ENCODE measurements around the gene PCBP4.
"Not testable (repeated sequence)": the region's sequence is repeated elsewhere in the genome, so short reads cannot be mapped to it uniquely, and the experiment has no call there.

Gene PCBP4

DNA sequence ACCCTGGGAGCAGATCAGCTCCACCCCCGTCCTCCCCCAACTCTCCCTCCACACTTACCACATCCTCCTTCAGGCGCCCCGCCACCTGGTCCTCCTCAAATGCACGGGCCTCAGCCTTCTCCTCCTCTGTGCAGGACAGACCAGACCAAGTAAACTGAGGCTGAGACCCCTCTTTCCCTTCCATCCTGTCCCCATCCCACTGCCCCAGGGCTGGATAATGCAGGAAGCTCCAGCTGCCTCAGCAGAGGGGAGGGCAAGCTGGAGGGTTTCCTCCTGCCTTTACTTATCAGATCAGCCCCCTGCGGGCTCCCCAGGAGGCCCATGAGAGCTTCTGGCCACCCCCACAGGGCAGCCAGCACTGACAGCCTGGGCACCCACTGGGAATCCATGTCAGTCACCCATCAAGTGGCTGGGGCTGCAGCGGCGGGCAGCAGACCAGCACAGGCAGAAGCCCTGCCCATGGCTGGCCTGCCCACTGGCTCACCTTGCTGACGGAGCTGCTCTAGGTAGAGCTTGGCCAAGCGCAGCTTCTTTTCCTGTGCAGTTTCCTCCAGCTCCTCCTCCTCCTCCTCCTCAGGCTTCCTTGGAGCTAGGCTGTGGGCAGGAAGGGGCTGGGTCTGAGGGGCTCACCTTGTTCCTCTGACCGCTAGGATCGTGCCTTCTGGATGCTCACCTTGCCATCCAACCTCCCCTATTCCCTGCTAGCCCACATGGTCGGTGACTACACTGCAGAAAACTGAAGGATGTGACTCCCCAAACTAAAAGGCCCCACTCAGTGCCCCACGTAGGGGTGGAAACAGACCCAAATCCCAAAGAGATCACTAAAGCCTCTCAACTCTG is 29.4 kb downstream of the PCBP4 start:
- no peak for DNase-seq

DNA sequence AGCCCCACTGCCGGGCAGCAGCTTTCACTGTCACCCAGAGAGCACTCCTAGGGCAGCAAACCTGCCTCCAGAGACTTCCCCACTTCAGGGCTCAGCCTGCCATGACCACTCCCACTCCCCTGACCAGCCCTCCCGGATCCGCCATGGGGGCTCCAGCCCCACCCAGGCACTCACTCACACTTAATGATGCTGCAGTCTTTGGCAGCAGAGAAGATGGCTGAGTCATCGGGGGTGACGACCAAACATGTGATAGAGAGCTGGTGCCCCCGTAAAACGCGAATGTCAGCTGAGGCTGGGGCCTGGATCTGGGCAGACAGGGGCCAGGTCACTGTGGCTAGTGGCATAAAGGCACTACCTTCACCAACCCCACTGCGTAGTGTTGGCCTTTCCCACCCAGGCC is 30.2 kb downstream of the PCBP4 start:
- DNase-seq, result no peak

- no peak for DNase-seq
Measured at GRCh38 chr3:51935886-51936755, 31.1 kb downstream of the PCBP4 start.

DNA sequence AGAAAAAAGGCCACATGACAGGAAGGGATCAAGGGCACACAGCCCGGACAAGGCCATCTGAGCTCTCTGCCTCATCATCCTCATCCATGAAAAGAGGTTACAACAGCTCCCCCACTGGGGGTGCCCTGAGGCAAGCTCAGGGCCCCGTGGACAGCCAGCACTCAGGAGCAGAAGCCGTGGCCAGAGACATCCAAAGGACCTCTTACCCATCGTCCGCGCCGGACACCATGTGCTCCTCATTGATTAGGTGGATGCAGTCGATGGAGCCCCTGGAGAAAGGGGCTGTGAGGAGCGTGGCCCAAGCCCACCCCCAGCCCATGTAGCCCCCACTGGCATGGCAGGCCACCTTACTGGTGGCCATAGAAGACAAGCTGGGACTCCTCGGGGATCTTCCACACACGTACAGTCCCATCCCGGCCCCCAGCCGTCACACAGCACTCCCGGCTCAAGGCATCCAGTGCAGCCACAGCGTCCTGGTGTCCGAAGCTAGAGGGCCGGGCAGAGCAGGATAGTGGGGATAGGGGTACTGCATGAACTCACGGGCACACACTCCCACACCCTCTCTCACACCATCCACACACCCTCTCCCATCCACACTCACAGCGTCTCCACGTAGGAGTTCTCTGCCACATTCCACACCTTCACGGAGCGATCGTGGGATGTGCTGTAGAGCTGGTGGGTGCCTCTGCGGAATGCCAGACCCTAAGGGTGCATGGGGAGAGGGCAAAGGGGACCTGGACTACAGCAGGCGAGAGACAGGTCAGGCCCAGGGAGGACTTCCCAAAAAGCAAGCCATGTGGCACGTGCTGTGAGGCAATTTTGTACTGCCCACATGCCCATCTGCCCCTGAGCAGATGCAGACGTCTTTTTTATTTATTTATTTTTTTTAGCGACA is 32.0 kb downstream of the PCBP4 start:
- no peak for DNase-seq

GRCh38 chr3:51934139-51934850 is 33.0 kb downstream of the PCBP4 start:
- DNase-seq, result no peak

GRCh38 chr3:51933471-51934138 is 33.6 kb downstream of the PCBP4 start:
- DNase-seq, result no peak

DNA sequence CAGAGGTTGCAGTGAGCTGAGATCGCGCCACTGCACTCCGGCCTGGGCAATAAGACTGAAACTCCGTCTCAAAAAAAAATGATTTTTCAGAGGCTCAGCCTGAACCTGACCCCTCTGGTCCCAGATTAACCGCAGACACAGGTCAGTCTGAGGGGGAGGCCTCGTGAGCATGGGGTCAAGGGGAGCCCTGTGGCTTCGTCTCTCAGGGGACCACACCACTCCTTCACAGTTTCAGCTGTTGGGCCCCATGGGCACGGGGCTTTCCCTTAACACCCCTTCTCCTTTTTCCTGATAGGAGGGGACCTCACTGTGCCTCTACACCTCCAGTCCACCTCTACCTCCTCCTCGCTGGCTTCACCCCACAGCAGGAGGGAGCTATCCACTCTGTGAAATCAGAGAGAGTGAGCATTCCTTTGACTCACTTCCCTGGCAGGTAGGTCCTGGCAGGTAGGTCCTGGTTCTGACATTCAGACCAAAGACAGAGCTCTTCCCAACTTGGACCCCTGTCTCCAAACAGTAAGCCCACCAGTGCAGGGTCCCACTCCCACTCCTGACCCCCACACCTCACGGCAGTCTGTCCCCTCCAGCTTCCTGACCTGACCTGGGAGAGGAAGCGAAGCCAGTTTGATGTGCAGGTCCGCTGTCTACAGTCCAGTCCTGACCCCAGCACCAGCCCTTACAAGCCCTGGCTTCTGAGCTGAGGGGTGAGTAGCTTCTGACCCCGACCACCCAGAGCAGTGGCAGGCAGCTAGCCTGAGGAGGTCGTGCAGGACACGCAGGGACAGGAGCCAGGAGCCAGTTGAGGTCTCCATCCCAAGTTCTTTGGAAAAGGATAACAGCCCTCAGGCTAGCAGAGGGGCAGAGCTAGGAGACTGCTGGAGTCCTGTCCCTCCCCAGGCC is 34.5 kb downstream of the PCBP4 start:
- no peak for DNase-seq

GRCh38 chr3:51931756-51932155 is 35.5 kb downstream of the PCBP4 start:
- DNase-seq, result no peak

DNA sequence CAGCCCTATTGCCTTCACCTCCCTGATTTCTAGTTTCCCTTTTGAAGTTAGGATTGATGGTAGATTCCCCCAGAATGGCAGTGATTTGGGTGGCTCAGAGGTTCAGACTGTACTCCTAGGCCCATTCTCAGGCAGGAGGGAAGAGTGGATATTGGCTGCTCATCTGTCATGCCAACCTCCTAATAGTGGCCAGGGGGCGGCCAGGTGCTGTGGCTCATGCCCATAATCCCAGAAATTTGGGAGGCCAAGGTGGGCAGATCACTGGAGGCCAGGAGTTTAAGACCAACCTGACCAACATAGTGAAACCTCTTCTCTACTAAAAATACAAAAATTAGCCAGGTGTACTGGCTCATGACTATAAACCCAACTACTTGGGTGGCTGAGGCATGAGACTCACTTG is 36.8 kb downstream of the PCBP4 start:
- DNase-seq, result no peak

DNA sequence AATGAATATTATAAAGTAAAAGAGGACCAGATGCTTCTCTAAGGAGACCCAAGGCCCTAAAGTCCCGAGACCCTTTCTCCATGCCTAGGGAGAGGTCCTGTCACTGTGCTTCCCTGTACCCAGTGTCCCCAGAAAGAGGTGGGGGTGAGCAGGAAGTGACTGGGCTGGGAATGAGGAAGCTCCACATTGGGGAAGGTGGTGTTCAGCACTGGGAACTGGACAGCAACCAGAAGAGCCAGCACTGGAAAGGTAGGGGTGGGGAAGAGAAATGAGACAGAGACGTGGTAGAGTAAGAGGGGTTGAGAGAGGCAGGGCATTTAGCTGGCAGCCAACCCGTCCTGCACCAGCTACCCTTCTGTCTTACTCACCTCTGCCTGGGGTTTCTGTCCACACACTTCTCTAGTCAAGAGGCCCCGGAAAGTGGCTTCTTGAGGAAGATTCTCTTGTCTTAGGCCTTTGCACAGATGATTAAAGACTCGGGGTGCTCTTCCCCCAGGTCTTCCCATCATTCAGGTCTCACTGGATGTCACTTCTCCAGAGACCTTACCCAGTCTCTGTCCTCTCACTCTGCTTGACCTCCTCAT is 37.7 kb downstream of the PCBP4 start:
- no peak for DNase-seq

GRCh38 chr3:51928981-51929380 is 38.3 kb downstream of the PCBP4 start:
- not testable (repeated sequence) for DNase-seq

GRCh38 chr3:51928438-51928837 is 38.8 kb downstream of the PCBP4 start:
- DNase-seq, result no peak

DNA sequence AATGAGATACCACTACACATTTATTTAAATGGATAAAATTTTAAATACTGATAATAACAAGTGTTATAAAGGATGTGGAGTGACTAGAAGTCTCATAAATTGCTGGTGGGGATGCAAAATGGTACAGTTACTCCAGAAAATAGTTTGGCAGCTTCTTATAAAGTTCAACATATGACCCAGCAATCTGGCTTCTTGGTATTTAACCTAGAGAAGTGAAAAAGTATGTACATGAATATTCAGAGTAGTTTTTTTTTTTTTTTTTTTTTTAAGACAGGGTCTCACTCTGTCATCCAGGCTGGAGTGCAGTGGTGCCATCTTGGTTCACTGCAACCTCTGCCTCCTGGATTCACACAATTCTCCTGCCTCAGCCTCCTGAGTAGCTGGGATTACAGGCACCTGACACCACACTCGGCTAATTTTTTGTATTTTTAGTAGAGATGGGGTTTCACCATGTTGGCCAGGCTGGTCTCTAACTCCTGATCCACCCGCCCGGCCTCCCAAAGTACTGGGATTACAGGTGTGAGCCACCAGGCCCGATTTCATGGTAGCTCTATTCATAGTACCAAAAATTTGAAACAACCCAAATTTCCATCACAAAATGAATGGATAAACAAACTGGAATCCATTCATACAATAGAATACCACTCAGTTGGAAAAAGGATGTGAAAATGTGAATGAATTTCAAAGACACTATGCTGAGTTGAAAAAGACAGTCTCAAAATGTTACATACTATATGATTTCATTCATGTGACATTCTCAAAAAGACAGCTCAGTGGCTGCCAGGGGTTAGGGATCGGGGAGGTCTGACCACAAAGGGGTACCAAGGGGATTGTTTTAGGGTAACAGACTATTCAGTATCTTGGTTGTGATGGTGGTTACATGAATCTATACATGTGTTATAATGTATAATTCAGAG is 39.9 kb downstream of the PCBP4 start:
- no peak for DNase-seq

DNA sequence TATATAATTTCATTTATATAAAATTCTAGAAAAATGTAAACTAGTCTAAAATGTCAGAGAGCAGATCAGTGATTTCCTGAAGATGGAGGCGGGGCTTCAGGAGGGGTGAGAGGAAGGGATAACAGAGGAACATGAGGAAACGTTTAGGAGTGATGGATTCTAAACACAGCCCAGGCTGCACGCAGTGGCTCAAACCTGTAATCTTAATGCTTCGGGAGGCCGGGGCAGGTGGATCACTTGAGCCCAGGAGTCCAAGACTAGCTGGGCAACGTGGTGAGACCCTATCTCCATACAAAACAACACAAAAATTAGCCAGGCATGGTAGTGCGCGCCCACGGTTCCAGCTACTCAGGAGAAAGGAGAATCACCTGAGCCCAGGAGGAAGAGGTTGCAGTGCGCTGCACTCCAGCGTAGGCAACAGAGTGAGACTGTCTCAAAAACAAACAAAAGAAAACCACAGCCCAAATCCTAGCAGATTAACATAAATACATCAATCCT is 46.1 kb downstream of the PCBP4 start:
- no peak for DNase-seq

- no peak for DNase-seq
Measured at GRCh38 chr3:51916418-51916817, 50.8 kb downstream of the PCBP4 start.

- DNase-seq, result no peak
Measured at GRCh38 chr3:51908026-51908425, 59.2 kb downstream of the PCBP4 start.

Measured in activated gamma-delta T cell (primary cell).